ENCODE data around the gene GLOD4. TPM values are rescaled to one million over a fixed set of nuclear protein-coding genes. Genes with fewer than 3 reads are reported as not detected.
"Not testable (repeated sequence)": the region's sequence is repeated elsewhere in the genome, so short reads cannot be mapped to it uniquely, and the experiment has no call there.

Gene GLOD4
- total RNA-seq, 1 donor from 2014 or later, result 61.8 TPM

GRCh38 chr17:830381-830780 lies 48.3 kb upstream of the GLOD4 start:
- Mint-ChIP-seq H3K4me1 (ENCODE audit: low read depth, unreplicated experiment) (peaks cover 7% of the 10 kb centered on the region), H3K4me3 (ENCODE audit: unreplicated experiment) (no peak overlapping the region), H3K27me3 (ENCODE audit: low read depth, unreplicated experiment) (no peaks in the 10 kb centered on the region), H3K9me3 (ENCODE audit: unreplicated experiment) (peaks cover 11% of the 10 kb centered on the region), H3K27ac (ENCODE audit: unreplicated experiment) (no peak overlapping the region), H3K36me3 (ENCODE audit: low read depth, unreplicated experiment) (peaks cover 42% of the 10 kb centered on the region)
- H3K79me2 ChIP-seq (ENCODE audit: insufficient read depth, low read length), result peaks cover 47% of the 10 kb centered on the region
- H3K27me3 ChIP-seq (ENCODE audit: insufficient read depth, low read length), result no peaks in the 10 kb centered on the region
- FAIRE-seq (no peak), DNase-seq (ENCODE audit: low read depth) (no peak)
- H3K4me1 ChIP-seq (ENCODE audit: insufficient read depth, low read length), result peaks cover 3% of the 10 kb centered on the region
- H3K4me3 ChIP-seq (ENCODE audit: insufficient read depth, low read depth, low read length), result no peak overlapping the region
- H3K36me3 ChIP-seq (ENCODE audit: insufficient read depth, low read length), result no peaks in the 10 kb centered on the region
- H3K9ac ChIP-seq (ENCODE audit: low read length), result no peak overlapping the region
- TF ChIP-seq EZH2 (IDR thresholded peaks at IDR 0.05; ENCODE audit: insufficient read depth, low read length) (no peak), CTCF (IDR thresholded peaks at IDR 0.05; ENCODE audit: insufficient read depth, low read depth, low read length) (no peak)
- H2AFZ ChIP-seq (ENCODE audit: low read depth, low read length), result no peak overlapping the region
- no peaks in the 10 kb centered on the region for H3K9me3 ChIP-seq (ENCODE audit: insufficient read depth, low read depth, low read length)
- H3K27ac ChIP-seq (ENCODE audit: low read depth, low read length), result no peak overlapping the region
- H4K20me1 ChIP-seq (ENCODE audit: insufficient read depth, low read length), result peaks cover 40% of the 10 kb centered on the region
- no peak overlapping the region for H3K4me2 ChIP-seq (ENCODE audit: low read length)

- peaks cover 47% of the 10 kb centered on the region for H3K79me2 ChIP-seq (ENCODE audit: insufficient read depth, low read length)
- H3K36me3 ChIP-seq (ENCODE audit: insufficient read depth, low read length); H3K4me1 ChIP-seq (ENCODE audit: insufficient read depth, low read length); H3K27ac ChIP-seq (ENCODE audit: low read depth, low read length); H3K9me3 ChIP-seq (ENCODE audit: insufficient read depth, low read depth, low read length); H3K27ac Mint-ChIP-seq (ENCODE audit: unreplicated experiment); H3K4me3 Mint-ChIP-seq (ENCODE audit: unreplicated experiment); H2AFZ ChIP-seq (ENCODE audit: low read depth, low read length); H3K4me2 ChIP-seq (ENCODE audit: low read length); H3K27me3 ChIP-seq (ENCODE audit: insufficient read depth, low read length); H3K9ac ChIP-seq (ENCODE audit: low read length); H3K4me3 ChIP-seq (ENCODE audit: insufficient read depth, low read depth, low read length); DNase-seq (ENCODE audit: low read depth); H3K4me1 Mint-ChIP-seq (ENCODE audit: low read depth, unreplicated experiment); H3K27me3 Mint-ChIP-seq (ENCODE audit: low read depth, unreplicated experiment); FAIRE-seq: not testable (repeated sequence)
- Mint-ChIP-seq H3K9me3 (ENCODE audit: unreplicated experiment) (peaks cover 11% of the 10 kb centered on the region), H3K36me3 (ENCODE audit: low read depth, unreplicated experiment) (peaks cover 43% of the 10 kb centered on the region)
- H4K20me1 ChIP-seq (ENCODE audit: insufficient read depth, low read length), result peaks cover 47% of the 10 kb centered on the region
Observed at GRCh38 chr17:829614-830013, 47.5 kb upstream of the GLOD4 start.

GRCh38 chr17:828761-829160 lies 46.7 kb upstream of the GLOD4 start:
- Mint-ChIP-seq H3K4me3 (ENCODE audit: unreplicated experiment) (no peak overlapping the region), H3K36me3 (ENCODE audit: low read depth, unreplicated experiment) (peaks cover 47% of the 10 kb centered on the region), H3K27me3 (ENCODE audit: low read depth, unreplicated experiment) (no peaks in the 10 kb centered on the region), H3K4me1 (ENCODE audit: low read depth, unreplicated experiment) (peaks cover 4% of the 10 kb centered on the region), H3K9me3 (ENCODE audit: unreplicated experiment) (peaks cover 11% of the 10 kb centered on the region), H3K27ac (ENCODE audit: unreplicated experiment) (no peak overlapping the region)
- TF ChIP-seq CTCF (IDR thresholded peaks at IDR 0.05; ENCODE audit: insufficient read depth, low read depth, low read length), result no peak
- TF ChIP-seq EZH2 (IDR thresholded peaks at IDR 0.05; ENCODE audit: insufficient read depth, low read length), result no peak
- Histone ChIP-seq H2AFZ (ENCODE audit: low read depth, low read length) (no peak overlapping the region), H3K9me3 (ENCODE audit: insufficient read depth, low read depth, low read length) (no peaks in the 10 kb centered on the region), H3K27me3 (ENCODE audit: insufficient read depth, low read length) (no peaks in the 10 kb centered on the region), H3K27ac (ENCODE audit: low read depth, low read length) (no peak overlapping the region), H3K4me1 (ENCODE audit: insufficient read depth, low read length) (peaks cover 3% of the 10 kb centered on the region), H3K9ac (ENCODE audit: low read length) (no peak overlapping the region), H3K4me2 (ENCODE audit: low read length) (no peak overlapping the region), H4K20me1 (ENCODE audit: insufficient read depth, low read length) (peaks cover 44% of the 10 kb centered on the region), H3K36me3 (ENCODE audit: insufficient read depth, low read length) (no peaks in the 10 kb centered on the region), H3K4me3 (ENCODE audit: insufficient read depth, low read depth, low read length) (no peak overlapping the region), H3K79me2 (ENCODE audit: insufficient read depth, low read length) (peaks cover 40% of the 10 kb centered on the region)
- FAIRE-seq (no peak), DNase-seq (ENCODE audit: low read depth) (peak; percentile 78)
